HG02798 (cell line): ENCODE measurements around the gene ATP8A1.
"Not testable (repeated sequence)": the region's sequence is repeated elsewhere in the genome, so short reads cannot be mapped to it uniquely, and the experiment has no call there.

ENCODE experiments used
- ATAC-seq: cut with Tn5 transposase; IDR thresholded peaks from one replicate; pipeline ENCODE4 v1.9.1; 2021; ENCODE audit warnings: mild to moderate bottlenecking; ENCODE audit not compliant: unreplicated experiment, poor library complexity

The ATP8A1 gene

DNA sequence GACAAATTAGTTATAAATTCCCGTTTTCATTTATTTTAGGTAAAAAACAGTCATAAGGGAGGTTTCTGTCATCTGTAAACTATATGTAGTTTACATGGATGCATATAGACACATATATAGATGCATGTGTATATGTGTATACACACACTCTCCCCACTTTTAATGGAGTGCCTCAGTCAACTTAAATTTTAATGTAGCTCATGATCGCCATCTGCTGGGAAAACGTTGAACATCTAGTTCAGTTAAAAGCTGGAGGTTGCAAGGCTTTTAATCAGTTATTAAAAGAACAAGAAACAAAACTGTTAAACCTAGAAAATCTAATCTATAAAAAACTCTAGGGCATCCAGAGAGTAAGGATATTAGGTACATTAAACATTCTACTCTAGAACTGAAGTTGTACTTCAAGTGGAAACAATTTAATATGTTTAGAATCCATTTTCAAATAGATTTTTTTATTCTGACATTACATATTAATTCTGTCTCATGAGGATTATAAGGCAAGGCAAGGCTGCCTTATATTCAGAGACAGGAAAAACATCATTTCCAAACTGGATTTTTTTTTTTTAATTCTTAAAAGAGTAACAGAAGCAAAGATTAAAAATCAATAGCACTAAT, 137.0 kb downstream of the ATP8A1 start:
- ATAC-seq: peak; percentile 76

GRCh38 chr4:42515156-42515884, 141.6 kb downstream of the ATP8A1 start:
- no peak for ATAC-seq

DNA sequence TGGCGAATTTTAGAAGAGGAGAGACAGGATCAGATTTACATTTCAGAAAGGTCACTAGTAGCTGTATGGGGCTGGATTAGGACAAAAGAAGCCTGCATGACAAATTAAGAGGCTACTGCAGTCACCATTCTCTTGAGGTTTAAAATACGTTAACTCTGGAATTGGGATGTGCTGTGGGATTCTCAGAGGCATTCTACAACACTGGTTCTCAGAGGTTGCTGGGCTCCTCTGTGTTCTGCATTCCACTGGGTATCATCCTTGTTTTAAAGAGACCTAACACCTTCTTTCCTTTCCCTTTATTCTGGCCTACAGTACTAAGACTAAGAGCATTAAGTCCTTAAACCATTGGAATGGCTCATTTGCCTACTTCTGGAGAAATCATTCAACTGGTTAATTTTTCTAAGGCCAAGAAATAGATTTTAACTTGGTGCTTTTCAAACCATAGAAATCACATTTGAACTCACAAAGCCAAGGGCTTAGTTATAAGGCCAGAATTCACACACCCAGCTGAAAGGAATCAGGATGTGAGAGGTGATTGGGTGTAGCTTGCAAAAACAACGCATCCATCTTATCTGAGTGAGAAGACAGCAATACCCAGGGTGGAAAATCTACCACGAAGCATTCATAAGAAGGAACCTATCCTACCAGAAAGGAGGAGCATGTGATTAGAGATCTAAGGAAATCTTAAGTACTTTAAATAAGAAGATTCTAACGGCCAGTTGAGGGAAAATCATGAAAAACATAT, 143.0 kb downstream of the ATP8A1 start:
- ATAC-seq: no peak

DNA sequence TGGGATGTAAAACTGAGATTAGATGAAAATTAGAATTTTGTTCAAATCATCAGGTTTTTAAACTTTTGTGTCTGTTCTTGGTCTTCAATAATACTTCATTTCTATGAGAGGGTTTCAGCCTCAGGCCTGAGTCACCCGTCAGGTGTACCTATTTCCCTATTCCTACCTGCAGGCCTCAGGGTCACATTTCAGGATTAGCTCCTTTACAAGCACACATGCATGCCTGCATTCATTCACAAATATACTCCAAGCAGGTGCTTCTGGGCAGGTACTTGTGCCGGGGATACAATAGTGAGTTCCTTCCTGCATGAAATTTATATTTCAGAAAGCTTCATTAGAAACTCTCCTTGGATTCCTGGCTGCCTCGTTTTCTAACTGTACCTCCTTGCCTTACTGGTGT, 144.7 kb downstream of the ATP8A1 start:
- no peak for ATAC-seq

DNA sequence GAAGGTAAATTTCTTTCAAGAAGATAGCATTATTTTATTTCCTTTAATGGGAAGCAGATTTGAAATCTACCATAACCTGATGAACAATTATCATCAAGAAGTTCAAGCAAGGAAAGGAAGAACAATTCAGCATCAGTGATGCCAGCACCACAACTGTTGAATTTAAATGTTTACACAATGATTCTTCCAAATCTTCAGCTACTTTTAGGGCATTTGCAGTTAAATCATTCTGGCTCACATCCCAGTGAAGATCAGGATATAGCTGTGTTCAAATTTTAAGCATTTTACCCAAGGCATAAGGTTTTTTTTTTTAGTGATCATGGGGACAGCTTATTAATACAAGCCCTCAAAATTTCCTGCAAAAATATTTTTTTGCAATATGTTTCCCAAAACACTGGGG, 146.7 kb downstream of the ATP8A1 start:
- ATAC-seq: no peak

DNA sequence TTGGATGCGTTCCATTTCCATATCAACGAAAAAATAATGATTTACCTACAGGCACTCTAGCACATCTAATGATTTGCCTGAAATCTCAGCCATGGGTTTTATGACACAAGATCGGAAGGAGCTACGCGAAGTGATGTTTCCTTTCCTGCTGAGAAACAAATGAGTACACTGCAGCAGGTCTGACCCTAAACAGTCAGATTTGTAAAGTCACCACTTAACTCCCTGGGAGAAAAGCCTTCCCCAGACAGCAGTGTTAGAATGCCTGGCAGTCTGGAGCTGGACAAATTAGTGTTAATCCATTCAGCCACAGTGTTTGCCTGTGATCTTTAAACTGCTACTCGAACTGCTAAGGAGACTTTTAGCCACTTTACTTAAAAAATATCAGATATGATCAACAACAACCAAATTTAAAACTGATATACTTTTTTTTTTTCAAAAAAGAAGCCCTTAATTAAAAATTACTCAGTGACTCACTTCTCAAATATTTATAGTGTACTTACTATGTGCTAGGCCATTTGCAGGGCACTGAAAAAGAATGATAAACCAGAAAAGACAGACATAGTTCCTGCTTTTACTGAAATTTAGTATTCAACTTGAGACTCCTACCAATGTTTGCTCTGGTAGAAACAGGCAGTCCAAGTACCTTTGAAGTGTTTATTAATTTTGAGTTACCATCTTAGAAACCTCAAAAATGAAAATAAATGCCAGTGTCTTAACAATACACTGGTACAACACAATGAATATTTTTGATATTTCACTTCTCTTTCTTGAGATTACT, 155.1 kb downstream of the ATP8A1 start:
- no peak for ATAC-seq

DNA sequence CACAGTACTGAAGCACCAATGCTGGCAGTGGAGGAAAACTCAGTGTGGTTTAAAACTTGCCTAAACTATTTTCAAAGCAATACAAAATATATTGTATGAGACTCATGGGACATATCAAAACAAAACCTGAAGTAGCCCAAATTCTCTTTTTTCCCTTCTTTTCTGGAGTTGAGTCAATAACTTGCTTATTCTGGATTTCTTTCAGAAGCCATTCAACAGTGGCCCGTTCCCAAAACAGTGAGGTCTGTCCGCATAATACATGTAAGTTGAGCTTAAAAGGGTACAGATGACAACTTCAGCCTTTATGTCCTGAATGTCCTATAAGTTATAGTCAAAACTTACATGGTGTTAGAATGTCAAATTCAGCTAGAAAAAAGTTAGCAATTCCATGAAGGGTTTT, 158.9 kb downstream of the ATP8A1 start:
- ATAC-seq: no peak

DNA sequence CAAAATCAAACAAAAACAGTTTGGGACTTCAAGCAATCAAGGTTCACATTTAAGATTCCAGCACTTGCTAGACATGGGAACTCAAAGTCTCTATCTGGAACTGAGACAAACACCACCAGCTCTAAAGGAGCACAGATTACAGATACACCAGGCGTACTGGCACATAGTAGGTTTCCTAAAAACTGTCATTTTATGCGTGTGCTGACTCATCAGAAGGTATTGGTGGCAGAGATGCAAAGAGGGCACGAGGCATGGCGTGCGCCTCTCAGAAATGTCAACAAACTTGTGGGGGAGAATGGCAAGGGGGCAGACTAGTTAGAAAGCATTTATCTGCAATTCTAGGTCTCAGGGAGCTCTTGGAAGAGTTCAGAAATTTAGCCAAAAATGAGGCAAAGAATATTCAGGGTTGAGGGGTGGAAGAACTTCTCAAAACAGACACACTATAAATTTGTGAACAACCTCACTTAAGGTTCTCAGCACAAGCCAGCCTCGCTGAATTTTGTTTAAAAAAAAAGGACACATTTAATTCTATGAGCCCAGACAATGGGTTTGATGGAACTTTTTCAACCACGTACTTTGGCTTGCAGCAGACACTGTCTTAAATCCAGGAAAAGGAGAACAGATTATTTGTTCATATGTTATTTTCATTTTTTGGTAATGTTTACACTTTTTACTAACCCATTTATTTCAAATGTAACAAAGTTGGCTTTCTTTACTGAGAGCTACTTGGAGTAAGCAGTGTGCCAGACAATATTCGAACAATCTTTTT, 159.6 kb downstream of the ATP8A1 start:
- ATAC-seq: no peak

DNA sequence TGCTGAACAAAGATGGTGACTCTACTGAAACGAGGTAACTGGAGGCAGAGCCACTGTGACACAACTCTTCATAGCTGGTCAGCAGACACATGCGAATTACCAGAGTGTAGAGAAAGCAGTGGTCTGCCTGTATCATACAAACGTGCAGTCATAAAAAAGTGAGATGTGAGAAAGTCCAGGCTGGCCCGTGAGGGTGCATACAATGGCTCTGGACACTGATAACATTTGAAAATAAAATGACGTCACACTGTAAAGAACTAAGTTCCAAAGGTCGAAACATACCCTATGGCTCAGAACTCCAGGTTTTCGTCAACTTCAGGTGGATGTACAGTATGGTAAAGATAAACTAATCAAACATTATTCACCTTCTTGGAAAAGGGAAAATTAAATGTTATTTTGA, 163.9 kb downstream of the ATP8A1 start:
- ATAC-seq: no peak

GRCh38 chr4:42490015-42490414, 166.9 kb downstream of the ATP8A1 start:
- ATAC-seq: no peak

DNA sequence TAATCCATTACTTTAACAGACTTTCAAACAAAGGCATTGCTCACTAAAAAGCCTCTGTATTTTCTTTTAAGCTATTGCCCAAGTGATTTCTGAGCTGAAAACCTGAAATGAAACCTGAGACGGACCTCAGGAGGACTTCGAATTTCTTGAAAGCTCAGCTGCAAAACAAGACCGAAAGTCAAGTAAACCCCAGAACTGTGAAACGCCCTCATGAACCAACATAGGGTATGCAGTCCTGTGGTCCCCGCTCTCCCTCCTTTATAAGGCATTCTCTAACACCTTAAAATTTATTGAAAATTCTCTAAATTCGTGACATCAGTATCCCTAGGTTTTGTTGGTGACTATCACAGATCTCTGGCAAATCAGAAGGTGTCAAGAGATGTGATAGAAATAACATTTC, 167.8 kb downstream of the ATP8A1 start:
- ATAC-seq: peak; percentile 81

GRCh38 chr4:42488554-42488953, 168.4 kb downstream of the ATP8A1 start:
- ATAC-seq: no peak

DNA sequence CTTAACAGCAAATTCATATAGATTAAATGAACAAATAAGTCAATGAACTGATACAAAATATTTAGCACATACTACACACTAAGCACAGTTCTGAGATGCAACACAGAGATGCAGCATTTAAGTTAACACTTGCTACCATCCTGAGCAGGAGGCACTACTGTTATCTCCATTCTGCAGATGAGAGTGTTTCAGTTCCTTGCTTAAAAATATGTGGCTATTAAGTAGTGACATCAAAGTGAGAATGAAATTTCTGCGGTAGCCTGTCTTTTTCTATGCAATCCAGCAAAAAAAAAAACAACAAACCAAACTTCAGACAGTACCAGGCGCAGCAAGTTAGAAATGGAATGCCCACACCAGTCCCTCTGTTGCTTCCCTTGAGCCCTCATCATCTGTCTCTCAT, 168.8 kb downstream of the ATP8A1 start:
- peak; percentile 89 for ATAC-seq

DNA sequence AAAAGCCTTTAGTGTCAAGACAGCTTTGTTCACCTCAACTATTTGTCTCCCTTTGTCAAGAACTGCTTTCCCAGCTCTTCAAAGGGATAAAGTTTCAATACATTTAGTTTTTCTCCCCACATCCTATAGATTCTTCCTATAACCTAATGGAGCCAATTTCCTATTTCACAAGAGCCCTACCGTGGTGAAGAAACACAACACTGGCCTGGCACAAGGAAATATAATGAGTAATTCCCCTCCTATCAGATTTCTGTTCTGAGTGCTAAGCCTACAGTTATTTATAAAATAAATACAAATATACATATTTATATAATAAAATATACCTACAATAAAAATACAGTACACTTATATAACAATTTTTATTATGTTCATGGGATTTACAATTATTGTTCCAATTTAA, 169.7 kb downstream of the ATP8A1 start:
- no peak for ATAC-seq

GRCh38 chr4:42486156-42486555, 170.7 kb downstream of the ATP8A1 start:
- ATAC-seq: not testable (repeated sequence)

DNA sequence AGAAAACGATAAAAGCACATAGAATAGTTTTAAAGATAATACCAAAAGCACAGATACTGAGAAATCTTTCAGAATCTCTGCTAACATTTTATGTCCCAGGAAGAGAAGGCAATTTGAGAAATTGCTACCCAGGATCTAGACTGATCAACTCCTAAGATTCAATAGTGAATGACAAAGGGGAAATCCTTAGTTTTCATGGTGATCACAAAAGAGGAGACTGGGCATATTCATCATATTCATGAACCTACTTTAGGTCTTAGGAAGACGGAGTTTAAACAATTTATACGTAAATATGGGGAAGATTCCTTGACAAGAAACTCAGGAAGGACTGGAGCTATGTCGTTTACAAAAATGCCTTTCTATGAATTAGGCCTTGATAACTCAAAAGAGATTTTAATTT, 172.3 kb downstream of the ATP8A1 start:
- no peak for ATAC-seq

DNA sequence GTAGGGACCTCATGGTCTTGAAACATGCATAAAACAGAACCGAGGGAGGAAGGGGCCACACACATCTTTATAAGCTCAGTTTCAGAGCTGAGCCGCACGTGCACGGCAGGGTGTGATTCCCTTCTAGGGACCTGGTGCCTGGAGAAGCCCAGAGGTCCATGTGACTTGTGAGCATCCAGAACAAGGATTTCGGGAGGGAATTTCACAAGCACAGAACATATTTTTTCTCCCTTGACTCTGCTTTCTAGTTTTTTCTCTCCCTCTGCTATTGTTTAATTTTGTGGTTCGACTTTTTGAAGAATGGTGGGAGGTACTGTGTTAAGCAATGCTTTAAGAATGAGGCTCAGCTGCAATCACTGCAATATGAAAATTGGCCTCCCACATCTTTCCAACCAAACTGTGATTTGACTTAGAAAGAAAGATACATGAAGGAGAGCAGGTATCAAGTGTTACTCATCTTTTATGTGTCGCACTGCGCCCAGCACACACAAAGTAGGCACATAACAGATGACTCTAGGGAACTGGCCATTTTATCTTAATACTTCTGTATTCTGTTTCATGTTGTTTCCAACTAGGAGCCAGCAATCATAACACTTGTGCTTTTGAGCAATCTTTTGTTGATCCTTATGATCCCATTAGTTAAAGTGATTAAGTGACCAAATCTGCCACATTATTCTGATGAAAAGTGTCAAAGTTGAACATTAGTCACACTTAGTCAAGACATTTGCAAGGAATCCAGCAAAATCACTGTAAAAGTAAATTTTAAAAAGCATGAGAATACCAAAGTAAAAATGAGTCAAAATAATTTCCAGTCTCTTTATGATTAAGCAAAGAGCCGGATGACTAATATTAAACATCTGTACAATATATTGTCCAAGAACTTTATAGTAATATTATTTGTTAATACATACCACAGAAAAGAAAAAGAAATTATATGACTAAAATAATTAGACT, 173.2 kb downstream of the ATP8A1 start:
- no peak for ATAC-seq

GRCh38 chr4:42482516-42483327, 174.2 kb downstream of the ATP8A1 start:
- no peak for ATAC-seq
